Chondrocyte (in vitro differentiated cells): Measurements from ENCODE around the gene TDRD7. TPM values are rescaled to one million over a fixed set of nuclear protein-coding genes. Genes with fewer than 3 reads are reported as not detected.

Source experiments
- DNase-seq: peaks from one replicate; pipeline ENCODE4 v3.0.0; 2021; ENCODE audit warnings: mixed read lengths, low spot score
- H3K27ac Mint-ChIP-seq: one replicate; pipeline ENCODE4 v1.8.0; 2021; ENCODE audit warnings: mild to moderate bottlenecking, moderate library complexity, mixed read lengths; ENCODE audit not compliant: unreplicated experiment
- H3K27me3 Mint-ChIP-seq: 2 replicates; pipeline ENCODE4 v1.8.0; 2021; ENCODE audit warnings: low read depth, mixed read lengths
- H3K36me3 Mint-ChIP-seq: 2 replicates; pipeline ENCODE4 v1.8.0; 2021; ENCODE audit warnings: low read depth, mixed read lengths
- H3K4me1 Mint-ChIP-seq: 2 replicates; pipeline ENCODE4 v1.8.0; 2021; ENCODE audit warnings: low read depth, mild to moderate bottlenecking, mixed read lengths
- H3K4me3 Mint-ChIP-seq: one replicate; pipeline ENCODE4 v1.8.0; 2021; ENCODE audit warnings: mild to moderate bottlenecking, moderate library complexity, mixed read lengths; ENCODE audit not compliant: unreplicated experiment
- H3K9me3 Mint-ChIP-seq: 2 replicates; pipeline ENCODE4 v1.8.0; 2021; ENCODE audit warnings: low read depth, mixed read lengths
- total RNA-seq: library from RNA; stranded (reverse); gene quantifications from 3 replicates; pipeline ENCODE4 v1.2.1, GENCODE V29; 2021
- TF ChIP-seq, protein P1 (sequence below): fragments of 200-600 bp; sonication (generic); IDR thresholded peaks from 2 replicates; pipeline ENCODE4 v1.5.0; 2021; ENCODE audit warnings: antibody characterized with exemption, mild to moderate bottlenecking, moderate library complexity

The TDRD7 gene
- total RNA-seq, 1 donor from 2014 or later: 9.7 TPM

DNA sequence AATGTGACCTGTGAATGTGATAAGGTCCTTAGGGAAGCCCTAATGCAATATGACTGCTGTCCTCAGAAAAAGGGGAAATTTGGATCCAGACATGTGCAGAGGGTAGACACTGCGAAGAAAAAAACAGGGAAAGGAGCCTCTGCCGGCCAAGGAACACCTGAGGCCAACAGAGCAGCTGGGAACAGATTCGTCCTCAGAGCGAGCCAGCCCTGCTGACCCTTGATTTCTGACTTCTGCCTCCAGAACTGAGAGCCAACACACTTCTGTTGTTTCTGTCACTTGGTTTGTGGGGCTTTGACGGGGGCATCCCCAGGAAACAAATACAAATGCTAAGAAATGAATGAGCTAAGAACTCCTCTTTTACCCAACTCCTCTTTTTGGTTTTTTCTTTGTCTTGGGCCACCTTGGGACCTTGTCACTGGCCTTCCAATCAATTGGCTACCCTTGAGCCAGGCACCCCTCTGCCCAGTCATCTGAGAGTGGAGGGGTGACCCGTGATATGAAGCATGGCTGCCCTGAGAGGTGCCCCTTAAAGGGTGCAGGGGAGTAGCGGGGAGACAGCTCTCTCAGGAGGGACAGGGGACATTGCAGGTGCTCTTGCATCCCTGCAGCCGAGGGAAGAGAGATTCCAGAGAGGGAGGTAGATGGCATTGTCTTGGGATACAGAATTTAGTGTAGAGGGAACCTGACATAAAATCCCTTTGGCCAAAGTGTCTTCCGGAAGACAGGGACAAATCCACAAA is 106.4 kb downstream of the TDRD7 start:
- Mint-ChIP-seq H3K27ac (no peak overlapping the region), H3K4me1 (no peaks in the 10 kb centered on the region), H3K27me3 (peaks cover 63% of the 10 kb centered on the region), H3K9me3 (no peaks in the 10 kb centered on the region), H3K4me3 (no peak overlapping the region), H3K36me3 (peaks cover 3% of the 10 kb centered on the region)
- DNase-seq: no peak
- TF ChIP-seq, protein P1, sequence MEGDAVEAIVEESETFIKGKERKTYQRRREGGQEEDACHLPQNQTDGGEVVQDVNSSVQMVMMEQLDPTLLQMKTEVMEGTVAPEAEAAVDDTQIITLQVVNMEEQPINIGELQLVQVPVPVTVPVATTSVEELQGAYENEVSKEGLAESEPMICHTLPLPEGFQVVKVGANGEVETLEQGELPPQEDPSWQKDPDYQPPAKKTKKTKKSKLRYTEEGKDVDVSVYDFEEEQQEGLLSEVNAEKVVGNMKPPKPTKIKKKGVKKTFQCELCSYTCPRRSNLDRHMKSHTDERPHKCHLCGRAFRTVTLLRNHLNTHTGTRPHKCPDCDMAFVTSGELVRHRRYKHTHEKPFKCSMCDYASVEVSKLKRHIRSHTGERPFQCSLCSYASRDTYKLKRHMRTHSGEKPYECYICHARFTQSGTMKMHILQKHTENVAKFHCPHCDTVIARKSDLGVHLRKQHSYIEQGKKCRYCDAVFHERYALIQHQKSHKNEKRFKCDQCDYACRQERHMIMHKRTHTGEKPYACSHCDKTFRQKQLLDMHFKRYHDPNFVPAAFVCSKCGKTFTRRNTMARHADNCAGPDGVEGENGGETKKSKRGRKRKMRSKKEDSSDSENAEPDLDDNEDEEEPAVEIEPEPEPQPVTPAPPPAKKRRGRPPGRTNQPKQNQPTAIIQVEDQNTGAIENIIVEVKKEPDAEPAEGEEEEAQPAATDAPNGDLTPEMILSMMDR: no peak

- TF ChIP-seq, protein P1: no peak
- Mint-ChIP-seq H3K4me3 (no peak overlapping the region), H3K4me1 (no peaks in the 10 kb centered on the region), H3K27ac (no peak overlapping the region), H3K9me3 (no peaks in the 10 kb centered on the region), H3K27me3 (peaks cover 65% of the 10 kb centered on the region), H3K36me3 (peaks cover 3% of the 10 kb centered on the region)
- no peak for DNase-seq
Measured at GRCh38 chr9:97518909-97519307, 107.0 kb downstream of the TDRD7 start.

- Mint-ChIP-seq H3K27me3 (peaks cover 68% of the 10 kb centered on the region), H3K27ac (no peak overlapping the region), H3K9me3 (no peaks in the 10 kb centered on the region), H3K4me1 (no peaks in the 10 kb centered on the region), H3K4me3 (no peak overlapping the region), H3K36me3 (peaks cover 3% of the 10 kb centered on the region)
- TF ChIP-seq, protein P1: no peak
- no peak for DNase-seq
Measured at GRCh38 chr9:97519441-97519970, 107.6 kb downstream of the TDRD7 start.

DNA sequence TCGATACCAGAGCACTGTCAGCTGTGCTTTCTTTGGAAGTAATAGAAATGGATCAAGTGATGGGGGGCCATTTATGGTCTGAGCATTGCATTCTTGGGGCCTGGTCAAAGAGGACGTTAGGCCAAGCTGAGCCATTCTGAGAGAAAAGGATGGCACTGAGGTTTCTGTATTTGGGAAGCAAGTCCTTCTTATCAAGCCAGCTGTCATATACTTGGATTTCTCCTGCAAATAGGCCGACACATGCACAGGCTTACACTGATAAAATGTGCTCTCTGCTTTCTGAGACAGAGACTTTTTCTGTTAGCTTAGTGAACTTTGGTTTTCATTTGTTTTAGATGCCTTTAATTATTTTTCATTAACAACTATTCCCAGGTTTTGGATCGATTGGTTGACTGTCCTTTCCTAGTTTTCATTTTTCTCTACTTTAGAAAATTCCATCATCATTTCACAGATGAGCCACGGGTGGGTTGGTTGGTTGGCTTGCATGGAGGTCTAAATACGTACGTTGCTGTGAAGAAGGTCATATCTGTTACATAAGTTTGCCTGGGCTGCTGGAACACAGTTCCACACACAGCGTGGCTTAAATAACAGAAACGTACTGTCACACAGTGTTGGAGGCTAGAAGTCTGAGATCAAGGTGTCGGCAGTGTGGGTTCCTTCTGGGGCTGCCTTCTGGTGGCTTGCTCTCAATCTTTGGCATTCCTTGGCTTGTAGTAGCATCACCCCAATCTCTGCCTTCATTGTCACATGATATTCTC is 109.9 kb downstream of the TDRD7 start:
- TF ChIP-seq, protein P1: no peak
- no peaks in the 10 kb centered on the region for H3K4me1 Mint-ChIP-seq
- no peak overlapping the region for H3K27ac Mint-ChIP-seq
- DNase-seq: no peak
- no peak overlapping the region for H3K4me3 Mint-ChIP-seq
- H3K27me3 Mint-ChIP-seq: peaks cover 50% of the 10 kb centered on the region
- peaks cover 1% of the 10 kb centered on the region for H3K36me3 Mint-ChIP-seq
- H3K9me3 Mint-ChIP-seq: no peaks in the 10 kb centered on the region

DNA sequence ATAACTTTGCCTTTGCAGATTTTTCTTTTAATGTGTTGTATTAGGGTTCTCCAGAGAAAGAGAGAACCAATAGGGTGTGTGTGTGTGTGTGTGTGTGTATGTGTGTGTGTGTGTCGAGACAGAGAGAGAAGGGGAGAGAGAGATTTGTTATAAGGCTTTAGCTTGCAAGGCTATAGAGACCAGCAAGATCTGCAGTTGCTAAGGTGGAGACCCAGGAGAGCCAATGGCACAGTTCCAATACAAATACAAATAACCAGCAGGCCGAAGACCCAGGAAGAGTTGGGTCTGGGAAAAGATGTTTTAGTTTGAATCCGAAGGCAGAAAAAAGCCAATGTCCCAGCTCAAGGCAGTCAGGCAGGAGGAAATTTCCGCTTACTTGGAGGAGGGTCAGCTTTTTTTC is 112.5 kb downstream of the TDRD7 start:
- H3K4me3 Mint-ChIP-seq: no peak overlapping the region
- DNase-seq: no peak
- TF ChIP-seq, protein P1: no peak
- H3K27ac Mint-ChIP-seq: no peak overlapping the region
- peaks cover under 1% of the 10 kb centered on the region for H3K4me1 Mint-ChIP-seq
- no peaks in the 10 kb centered on the region for H3K9me3 Mint-ChIP-seq
- H3K27me3 Mint-ChIP-seq: peaks cover 46% of the 10 kb centered on the region
- no peaks in the 10 kb centered on the region for H3K36me3 Mint-ChIP-seq
